GM18861 (cell line): ENCODE data around the gene GEN1.

Experiments used
- ATAC-seq: cut with Tn5 transposase; IDR thresholded peaks from one replicate; pipeline ENCODE4 v1.9.1; 2021; ENCODE audit not compliant: unreplicated experiment

Gene GEN1

GRCh38 chr2:17793803-17794354 is 39.9 kb downstream of the GEN1 start:
- ATAC-seq = no peak

GRCh38 chr2:17795309-17795708 is 41.4 kb downstream of the GEN1 start:
- ATAC-seq = no peak

- no peak for ATAC-seq
These were observed 44.4 kb downstream of the GEN1 start for GRCh38 chr2:17798338-17798737.

GRCh38 chr2:17799301-17800120 is 45.6 kb downstream of the GEN1 start:
- ATAC-seq = no peak

- no peak for ATAC-seq
These were observed 46.3 kb downstream of the GEN1 start for GRCh38 chr2:17800219-17800618.

- no peak for ATAC-seq
These were observed 46.9 kb downstream of the GEN1 start for GRCh38 chr2:17800693-17801458.

- no peak for ATAC-seq
These were observed 49.6 kb downstream of the GEN1 start for GRCh38 chr2:17803497-17803896.

- ATAC-seq = peak; percentile 78
These were observed 50.4 kb downstream of the GEN1 start for GRCh38 chr2:17804358-17804757.

- no peak for ATAC-seq
These were observed 51.2 kb downstream of the GEN1 start for GRCh38 chr2:17805166-17805565.

GRCh38 chr2:17805717-17806363 is 51.9 kb downstream of the GEN1 start:
- ATAC-seq = no peak

GRCh38 chr2:17813010-17813741 is 59.2 kb downstream of the GEN1 start:
- ATAC-seq = peak; percentile 33

- ATAC-seq = peak; percentile 74
These were observed 60.0 kb downstream of the GEN1 start for GRCh38 chr2:17813742-17814473.

- ATAC-seq = no peak
These were observed 60.7 kb downstream of the GEN1 start for GRCh38 chr2:17814601-17815000.

- ATAC-seq = peak; percentile 28
These were observed 61.7 kb downstream of the GEN1 start for GRCh38 chr2:17815468-17816184.

GRCh38 chr2:17816396-17817245 is 62.7 kb downstream of the GEN1 start, which contains the start of gene MSGN1:
TSS of gene MSGN1 (plus strand) at chr2:17816460. CDS start at chr2:17816519, 59 bp downstream.
- ATAC-seq = no peak

- no peak for ATAC-seq
These were observed 64.4 kb downstream of the GEN1 start for GRCh38 chr2:17818235-17818815.

GRCh38 chr2:17821080-17821479 is 67.1 kb downstream of the GEN1 start:
- no peak for ATAC-seq
